UCSD-AML1 (cell line): ENCODE measurements around the gene CRCP.
"Not testable (repeated sequence)": the region's sequence is repeated elsewhere in the genome, so short reads cannot be mapped to it uniquely, and the experiment has no call there.

Source experiments
- DNase-seq: peaks from one replicate; lab custom pipeline; 2025; ENCODE audit not compliant: unreplicated experiment; lab: John Stamatoyannopoulos, UW

The CRCP gene

DNA sequence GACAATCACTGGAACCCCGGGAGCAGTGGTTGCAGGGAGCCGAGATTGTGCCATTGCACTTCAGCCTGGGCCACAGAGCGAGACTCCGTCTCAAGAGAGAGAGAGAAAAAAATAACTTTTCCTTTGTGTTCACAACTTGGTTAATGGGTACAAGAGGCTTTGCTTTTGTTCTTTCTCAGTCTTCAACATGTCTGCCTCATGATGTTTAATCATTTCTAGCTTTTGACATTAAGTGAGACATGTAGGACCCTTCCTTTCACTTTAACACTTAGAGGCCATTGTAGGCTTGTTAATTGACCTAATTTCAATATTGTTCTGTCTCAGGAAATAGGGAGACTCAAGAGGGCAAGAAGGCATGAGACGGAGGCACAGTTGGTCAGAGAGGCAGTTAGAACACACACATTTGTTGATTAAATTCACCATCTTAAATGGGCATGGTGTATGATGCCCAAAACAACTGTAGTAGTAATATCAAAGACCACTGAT is 9.3 kb upstream of the CRCP start:
- no peak for DNase-seq

- DNase-seq, result not testable (repeated sequence)
Observed at GRCh38 chr7:66108410-66108809, 6.2 kb upstream of the CRCP start.

- DNase-seq, result no peak
Observed at GRCh38 chr7:66110856-66111255, 3.8 kb upstream of the CRCP start.

GRCh38 chr7:66116680-66117420 is 2.2 kb downstream of the CRCP start:
- not testable (repeated sequence) for DNase-seq

DNA sequence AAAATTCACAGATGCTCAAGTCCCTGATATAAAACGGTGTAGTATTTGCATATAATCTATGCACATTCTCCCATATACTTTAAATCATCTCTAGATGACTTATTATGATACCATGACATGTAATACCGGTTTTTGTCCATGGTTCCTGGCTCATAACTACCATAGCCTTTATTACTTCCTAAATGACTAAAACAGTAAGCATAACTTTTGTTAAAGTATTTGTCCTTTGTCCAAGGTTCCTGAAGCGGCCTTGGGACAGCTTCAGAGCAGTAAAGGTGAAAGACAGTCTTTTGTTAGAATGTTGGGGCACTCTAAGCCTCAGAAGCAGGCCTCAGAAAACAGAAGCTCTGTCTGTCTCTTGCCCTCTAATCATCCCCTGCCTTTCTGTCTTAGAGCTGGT is 4.0 kb downstream of the CRCP start:
- DNase-seq, result no peak

DNA sequence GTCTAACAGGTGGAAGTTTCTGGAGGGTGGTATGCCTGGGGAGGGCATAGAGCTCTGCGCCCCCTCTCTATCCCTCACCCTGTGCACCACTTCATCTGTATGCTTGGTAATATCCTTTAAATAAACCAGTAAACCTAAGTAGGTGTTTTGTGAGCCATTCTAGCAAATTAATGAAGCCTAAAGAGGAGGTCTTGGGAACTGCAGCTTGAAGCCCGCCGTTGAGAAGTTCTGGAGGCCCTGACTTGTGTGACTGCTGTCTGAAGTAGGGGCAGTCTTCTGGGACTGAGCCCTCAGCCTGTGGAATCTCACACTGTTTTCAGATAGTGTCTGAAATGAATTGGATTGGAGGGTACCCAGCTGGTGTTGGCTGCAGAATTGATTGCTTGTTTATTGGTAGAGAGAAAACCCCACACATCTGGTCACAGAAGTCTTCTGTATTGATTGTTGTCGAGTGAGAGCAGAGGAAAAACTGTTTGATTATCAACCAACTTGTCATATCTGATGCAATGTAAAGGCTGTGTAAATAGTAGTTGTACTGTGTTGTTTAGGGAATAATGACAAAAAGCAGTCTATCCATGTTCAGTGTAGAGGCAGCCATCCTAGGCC is 4.7 kb downstream of the CRCP start:
- no peak for DNase-seq

- DNase-seq, result no peak
Observed at GRCh38 chr7:66123175-66123528, 8.5 kb downstream of the CRCP start.

DNA sequence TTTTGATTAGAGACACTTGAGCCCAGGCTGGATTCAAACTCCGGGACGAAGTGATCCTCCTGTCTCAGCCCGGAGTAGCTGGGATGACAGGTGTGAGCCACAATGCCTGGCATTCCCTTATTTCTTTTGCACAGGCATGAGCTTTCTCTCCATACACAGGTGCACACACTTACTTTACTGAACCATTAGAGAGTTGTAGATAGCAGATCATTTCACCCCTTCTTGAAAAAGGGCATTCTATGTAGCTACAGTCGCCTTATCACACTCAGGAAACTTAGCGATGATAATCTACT is 9.9 kb downstream of the CRCP start:
- not testable (repeated sequence) for DNase-seq

DNA sequence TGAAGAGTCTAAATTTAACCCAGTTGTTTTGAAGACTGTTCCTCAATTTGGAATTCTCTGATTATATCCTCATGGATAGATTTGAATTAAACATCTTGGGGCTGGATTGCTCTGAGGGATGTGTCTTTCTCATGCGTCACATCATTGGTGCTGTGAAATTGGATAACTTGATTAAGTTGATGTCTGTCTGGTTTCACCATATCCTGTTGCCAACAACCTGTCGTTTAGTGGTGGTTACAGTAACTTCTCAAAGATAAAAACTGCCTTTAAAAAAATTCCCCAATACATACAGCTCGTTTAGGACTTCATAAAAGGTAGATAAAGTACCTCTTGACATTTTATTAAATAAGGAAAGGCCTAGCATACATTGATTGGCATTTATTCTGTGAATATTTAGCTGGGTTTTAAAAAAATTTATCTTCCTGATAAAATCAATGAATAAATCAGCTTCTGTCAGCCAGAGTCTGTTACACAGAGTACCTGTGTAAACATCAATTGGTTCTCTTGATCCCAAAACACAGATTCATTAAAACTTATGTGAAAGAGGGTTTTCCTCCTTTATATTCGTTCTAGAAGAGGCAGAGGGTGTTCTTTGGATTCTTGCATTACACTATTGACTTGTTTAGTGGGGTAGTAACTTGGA is 10.5 kb downstream of the CRCP start:
- DNase-seq, result no peak

DNA sequence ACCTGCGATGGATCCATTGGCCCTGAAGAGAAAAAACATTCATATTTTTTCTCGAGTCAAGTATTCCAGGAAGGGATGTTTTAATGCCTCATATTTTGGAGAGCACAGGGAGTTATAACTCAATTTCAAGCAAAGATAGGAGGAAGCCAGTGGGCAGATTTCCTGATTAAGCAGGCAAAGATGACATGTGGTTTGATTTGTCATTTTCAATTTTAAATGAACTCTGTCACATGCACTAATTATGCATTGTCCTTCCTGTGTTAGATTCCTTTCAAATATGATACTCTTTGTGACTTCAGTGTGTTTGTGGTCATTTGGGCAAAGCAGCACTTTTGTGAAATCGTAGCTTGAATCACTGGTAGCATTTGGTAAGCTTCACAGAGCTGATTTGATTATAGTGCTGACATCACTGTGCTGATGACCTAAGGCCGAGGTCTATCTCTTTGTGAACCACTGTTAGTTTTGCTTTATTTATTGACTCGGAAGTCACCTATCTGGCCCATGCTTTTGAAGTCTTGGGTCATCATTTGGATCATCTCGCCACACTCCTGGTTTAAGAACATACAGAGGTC is 11.2 kb downstream of the CRCP start:
- not testable (repeated sequence) for DNase-seq

GRCh38 chr7:66127172-66127571 is 12.5 kb downstream of the CRCP start:
- DNase-seq, result not testable (repeated sequence)

- DNase-seq, result no peak
Observed at GRCh38 chr7:66138994-66139752, 24.5 kb downstream of the CRCP start.

DNA sequence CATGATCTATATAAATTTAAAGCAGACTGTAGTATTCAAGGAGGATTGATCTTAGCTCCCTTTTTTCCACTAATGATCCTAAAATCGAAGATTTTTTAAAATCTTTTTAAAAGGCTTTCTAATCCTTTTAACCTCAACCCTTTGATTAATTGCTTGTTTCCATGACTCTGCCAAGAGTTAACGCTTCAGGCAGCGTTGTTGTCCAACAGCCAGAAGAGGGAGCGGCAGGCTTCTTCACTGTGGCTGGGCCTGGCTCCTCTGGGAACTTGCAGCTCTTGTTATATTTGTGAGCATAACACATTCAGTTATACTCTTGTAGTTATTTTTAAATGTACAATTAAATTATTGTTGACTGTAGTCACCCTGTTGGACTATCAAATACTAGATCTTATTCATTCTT is 26.3 kb downstream of the CRCP start:
- peak; percentile 12 for DNase-seq

- no peak for DNase-seq
Observed at GRCh38 chr7:66142334-66142733, 27.7 kb downstream of the CRCP start.

DNA sequence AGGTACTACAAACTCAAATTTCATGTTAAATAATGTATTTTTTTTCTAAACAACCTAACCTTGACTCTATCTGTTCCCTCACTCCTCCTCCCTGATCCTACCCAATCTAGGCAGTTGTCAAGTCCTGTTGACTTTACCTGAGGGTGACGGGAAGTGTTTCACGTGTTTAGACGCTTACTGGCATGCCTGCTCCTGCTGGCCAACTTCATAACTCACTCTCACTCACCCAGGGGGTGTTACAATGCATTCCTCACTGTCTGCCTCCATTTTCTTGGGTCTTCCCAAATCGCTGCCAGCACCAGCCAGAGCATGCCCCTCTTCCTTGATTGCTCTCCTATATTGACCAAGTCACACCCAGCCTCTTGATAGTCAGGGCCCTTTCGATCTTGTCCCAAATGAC is 28.3 kb downstream of the CRCP start:
- DNase-seq, result no peak

DNA sequence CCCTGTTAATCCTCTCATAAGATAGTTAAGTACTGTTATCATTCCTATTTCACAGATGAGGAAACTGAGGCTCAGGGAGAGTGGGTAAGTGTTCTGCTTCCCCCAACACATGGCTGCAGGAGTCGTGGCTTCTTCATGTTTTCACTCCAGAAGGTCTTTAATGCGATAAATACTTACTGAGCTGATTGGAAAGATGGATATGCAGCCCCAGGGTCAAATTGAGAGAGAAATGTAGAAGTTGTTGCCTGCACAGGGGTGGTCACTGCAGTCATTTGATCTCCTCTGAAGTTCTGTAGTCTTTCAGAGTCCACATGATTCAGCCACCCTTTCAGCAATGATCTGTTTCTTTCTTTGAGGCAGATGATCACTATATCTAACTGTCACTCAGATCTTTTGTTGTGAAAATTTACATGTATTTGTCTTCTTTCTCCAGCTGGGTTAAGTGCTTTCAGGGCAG is 29.3 kb downstream of the CRCP start:
- DNase-seq, result no peak

DNA sequence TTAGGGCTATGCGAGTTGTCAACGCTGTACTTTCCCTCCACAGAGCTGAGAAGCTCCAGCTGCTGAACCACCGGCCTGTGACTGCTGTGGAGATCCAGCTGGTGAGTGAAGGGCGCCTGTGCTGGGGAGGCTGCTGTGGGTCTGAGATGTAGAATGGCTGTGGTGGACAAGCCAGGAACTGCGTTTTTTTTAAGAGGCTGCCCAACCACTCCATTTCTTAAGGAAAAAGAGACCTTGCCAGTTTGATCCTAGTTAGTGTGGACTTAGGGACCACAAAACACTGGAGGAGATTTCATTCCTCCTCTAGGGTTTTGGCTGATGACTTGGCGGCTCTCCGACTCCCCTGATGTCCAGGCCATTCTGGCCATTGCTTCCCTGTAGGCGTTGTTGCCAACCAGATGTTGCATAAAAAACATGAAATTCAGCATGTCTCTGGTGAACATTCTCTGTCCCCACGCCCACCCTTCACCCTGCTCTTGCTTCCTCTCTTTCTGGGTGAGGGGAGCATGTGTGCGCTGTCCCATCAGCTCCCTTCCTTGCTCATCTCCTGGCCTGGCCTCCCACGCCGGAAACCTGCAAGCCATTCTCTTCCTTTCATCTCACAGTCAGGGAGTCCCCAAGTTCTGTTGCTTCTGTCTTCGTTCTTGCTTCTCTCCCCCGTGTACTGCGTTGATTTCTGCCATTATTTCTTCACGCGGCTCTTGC is 30.9 kb downstream of the CRCP start:
- DNase-seq, result no peak

GRCh38 chr7:66146701-66147100 is 32.1 kb downstream of the CRCP start:
- DNase-seq, result no peak

DNA sequence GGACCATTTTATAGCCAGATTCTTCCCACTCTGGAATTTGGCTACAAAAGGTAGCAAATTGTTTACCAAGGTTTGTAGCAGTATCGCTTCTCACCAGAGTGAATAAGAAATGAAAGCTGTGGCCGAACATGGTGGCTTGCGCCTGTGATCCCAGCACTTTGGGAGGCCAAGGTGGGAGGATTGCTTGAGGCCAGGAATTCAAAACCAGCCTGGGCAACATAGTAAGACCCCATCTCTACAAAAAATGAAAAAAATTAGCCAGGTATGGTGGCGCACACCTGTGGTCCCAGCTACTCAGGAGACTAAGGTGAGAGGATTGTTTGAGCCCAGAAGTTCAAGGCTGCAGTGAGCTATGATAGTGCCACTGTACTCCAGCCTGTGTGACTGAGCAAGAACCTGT is 33.0 kb downstream of the CRCP start:
- not testable (repeated sequence) for DNase-seq

DNA sequence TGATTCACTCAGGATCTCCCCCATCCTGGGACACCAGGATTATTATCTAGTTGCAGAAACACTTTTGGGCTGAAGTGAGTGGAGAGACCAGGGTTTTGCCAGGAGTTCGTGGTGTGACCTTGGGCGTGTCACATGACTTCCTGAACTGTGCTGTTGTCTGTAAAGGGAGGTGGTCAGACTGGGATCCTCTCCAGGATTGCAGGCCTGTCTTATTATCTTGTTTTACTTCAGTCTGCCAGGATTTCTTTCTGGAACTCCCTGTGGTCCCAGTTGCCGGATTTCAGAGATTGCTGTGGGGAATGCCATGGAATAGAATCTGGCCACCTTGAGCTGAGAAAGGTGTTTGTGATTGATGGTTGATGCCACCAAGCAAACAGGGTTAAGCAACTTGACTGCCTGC is 35.8 kb downstream of the CRCP start:
- no peak for DNase-seq
